GM19099 (cell line): ENCODE data around the gene UBE2E1.
A peak's percentile ranks its signal among the peaks of the same experiment; 100 is the strongest.

Experiments
- POLR2A ChIP-seq: IDR thresholded peaks from 3 replicates; pipeline ENCODE4 v1.6.1; 2011; ENCODE audit warnings: low read depth; ENCODE audit not compliant: insufficient read length; ENCODE audit errors: extremely low read depth

Gene UBE2E1

GRCh38 chr3:23807424-23808015 lies 1.8 kb downstream of the UBE2E1 start:
- no peak for TF ChIP-seq POLR2A

GRCh38 chr3:23808525-23808924 lies 2.8 kb downstream of the UBE2E1 start:
- TF ChIP-seq POLR2A = no peak

GRCh38 chr3:23809294-23809693 lies 3.5 kb downstream of the UBE2E1 start:
- TF ChIP-seq POLR2A = no peak

GRCh38 chr3:23809840-23810342 lies 4.1 kb downstream of the UBE2E1 start:
- no peak for TF ChIP-seq POLR2A

- peak; percentile 38 for TF ChIP-seq POLR2A
Measured at GRCh38 chr3:23810343-23811184, 4.8 kb downstream of the UBE2E1 start.

- no peak for TF ChIP-seq POLR2A
Measured at GRCh38 chr3:23811185-23811527, 5.4 kb downstream of the UBE2E1 start.

- no peak for TF ChIP-seq POLR2A
Measured at GRCh38 chr3:23811919-23812318, 6.2 kb downstream of the UBE2E1 start.

- TF ChIP-seq POLR2A = no peak
Measured at GRCh38 chr3:23815879-23816278, 10.1 kb downstream of the UBE2E1 start.

GRCh38 chr3:23816721-23817120 lies 11.0 kb downstream of the UBE2E1 start:
- no peak for TF ChIP-seq POLR2A

GRCh38 chr3:23817508-23818223 lies 11.9 kb downstream of the UBE2E1 start:
- no peak for TF ChIP-seq POLR2A

- no peak for TF ChIP-seq POLR2A
Measured at GRCh38 chr3:23819599-23820360, 14.0 kb downstream of the UBE2E1 start.

- TF ChIP-seq POLR2A = no peak
Measured at GRCh38 chr3:23820888-23821287, 15.1 kb downstream of the UBE2E1 start.

GRCh38 chr3:23821858-23822257 lies 16.1 kb downstream of the UBE2E1 start:
- TF ChIP-seq POLR2A = no peak

- TF ChIP-seq POLR2A = no peak
Measured at GRCh38 chr3:23822559-23822958, 16.8 kb downstream of the UBE2E1 start.

- TF ChIP-seq POLR2A = no peak
Measured at GRCh38 chr3:23823620-23824019, 17.9 kb downstream of the UBE2E1 start.
